GM13976 (cell line): ENCODE data around the gene NDUFB2.

Source experiments
- DNase-seq: peaks from one replicate; pipeline ENCODE4 v3.0.0; 2012; ENCODE audit warnings: low spot score
- in situ Hi-C: fragments of 300-500 bp; cut with MboI; formaldehyde crosslinking; loops from one replicate; pipeline ENCODE4 v1.12.0; 2022; ENCODE audit warnings: low sequenced_read_pairs, mixed read lengths, inconsistent platforms; ENCODE audit not compliant: unreplicated experiment
- TF ChIP-seq, protein P1 (sequence below): IDR thresholded peaks from 2 replicates; pipeline ENCODE4 v1.5.1; 2012; ENCODE audit warnings: borderline replicate concordance, mild to moderate bottlenecking; ENCODE audit not compliant: insufficient read depth; ENCODE audit errors: extremely low read depth, missing control alignments, control extremely low read depth

The NDUFB2 gene

GRCh38 chr7:140677496-140677895, 19.0 kb upstream of the NDUFB2 start:
- DNase-seq = no peak
- TF ChIP-seq, protein P1, sequence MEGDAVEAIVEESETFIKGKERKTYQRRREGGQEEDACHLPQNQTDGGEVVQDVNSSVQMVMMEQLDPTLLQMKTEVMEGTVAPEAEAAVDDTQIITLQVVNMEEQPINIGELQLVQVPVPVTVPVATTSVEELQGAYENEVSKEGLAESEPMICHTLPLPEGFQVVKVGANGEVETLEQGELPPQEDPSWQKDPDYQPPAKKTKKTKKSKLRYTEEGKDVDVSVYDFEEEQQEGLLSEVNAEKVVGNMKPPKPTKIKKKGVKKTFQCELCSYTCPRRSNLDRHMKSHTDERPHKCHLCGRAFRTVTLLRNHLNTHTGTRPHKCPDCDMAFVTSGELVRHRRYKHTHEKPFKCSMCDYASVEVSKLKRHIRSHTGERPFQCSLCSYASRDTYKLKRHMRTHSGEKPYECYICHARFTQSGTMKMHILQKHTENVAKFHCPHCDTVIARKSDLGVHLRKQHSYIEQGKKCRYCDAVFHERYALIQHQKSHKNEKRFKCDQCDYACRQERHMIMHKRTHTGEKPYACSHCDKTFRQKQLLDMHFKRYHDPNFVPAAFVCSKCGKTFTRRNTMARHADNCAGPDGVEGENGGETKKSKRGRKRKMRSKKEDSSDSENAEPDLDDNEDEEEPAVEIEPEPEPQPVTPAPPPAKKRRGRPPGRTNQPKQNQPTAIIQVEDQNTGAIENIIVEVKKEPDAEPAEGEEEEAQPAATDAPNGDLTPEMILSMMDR = no peak
- in situ Hi-C loops = no loop called here

DNA sequence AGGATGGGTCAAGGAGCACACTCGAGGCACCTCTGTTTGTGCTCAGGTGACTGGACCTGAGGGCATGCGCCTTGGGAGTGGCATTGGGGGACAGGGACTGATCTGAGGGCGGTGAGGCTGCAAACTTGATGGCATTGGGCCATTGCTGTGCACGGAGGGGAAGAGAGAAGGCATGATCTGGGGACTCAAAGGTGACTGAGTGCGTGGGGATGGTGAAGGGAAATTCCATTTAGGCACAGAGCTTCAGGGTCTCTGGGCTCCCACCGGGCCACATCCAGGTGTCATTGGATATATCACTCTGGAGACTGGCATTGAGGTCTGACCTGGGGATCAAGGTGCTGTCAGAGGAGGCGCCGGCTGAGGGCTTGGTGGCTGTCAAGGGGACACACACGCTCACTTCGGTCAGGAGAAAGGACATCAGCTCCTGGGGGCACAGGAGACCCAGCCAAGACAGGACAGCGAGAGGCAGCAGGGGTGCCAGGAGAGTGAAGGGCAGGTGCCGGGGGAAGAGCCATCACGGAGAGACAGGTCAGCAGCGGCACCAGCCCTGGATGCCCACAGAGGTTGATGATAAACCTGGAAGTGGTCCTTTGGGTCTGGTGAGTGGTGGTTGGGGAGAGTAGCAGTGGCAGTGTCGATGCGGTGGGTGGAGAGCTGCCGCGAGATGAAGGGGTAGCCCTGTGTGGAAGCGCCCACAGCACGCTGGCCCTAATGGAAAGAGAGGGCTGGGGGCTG, 18.3 kb upstream of the NDUFB2 start:
- in situ Hi-C loops = no loop called here
- TF ChIP-seq, protein P1 = no peak
- DNase-seq = no peak

GRCh38 chr7:140678816-140679130, 17.7 kb upstream of the NDUFB2 start:
- DNase-seq = no peak
- in situ Hi-C loops = no loop called here
- TF ChIP-seq, protein P1 = no peak

- in situ Hi-C loops = no loop called here
- TF ChIP-seq, protein P1 = no peak
- no peak for DNase-seq
Observed at GRCh38 chr7:140679186-140679585, 17.3 kb upstream of the NDUFB2 start.

GRCh38 chr7:140680886-140681285, 15.6 kb upstream of the NDUFB2 start:
- in situ Hi-C loops = no loop called here
- TF ChIP-seq, protein P1 = no peak
- DNase-seq = no peak

- no peak for DNase-seq
- in situ Hi-C loops = no loop called here
- TF ChIP-seq, protein P1 = no peak
Observed at GRCh38 chr7:140681766-140682165, 14.7 kb upstream of the NDUFB2 start.
